ENCODE results near the gene USP15.

USP15 gene

DNA sequence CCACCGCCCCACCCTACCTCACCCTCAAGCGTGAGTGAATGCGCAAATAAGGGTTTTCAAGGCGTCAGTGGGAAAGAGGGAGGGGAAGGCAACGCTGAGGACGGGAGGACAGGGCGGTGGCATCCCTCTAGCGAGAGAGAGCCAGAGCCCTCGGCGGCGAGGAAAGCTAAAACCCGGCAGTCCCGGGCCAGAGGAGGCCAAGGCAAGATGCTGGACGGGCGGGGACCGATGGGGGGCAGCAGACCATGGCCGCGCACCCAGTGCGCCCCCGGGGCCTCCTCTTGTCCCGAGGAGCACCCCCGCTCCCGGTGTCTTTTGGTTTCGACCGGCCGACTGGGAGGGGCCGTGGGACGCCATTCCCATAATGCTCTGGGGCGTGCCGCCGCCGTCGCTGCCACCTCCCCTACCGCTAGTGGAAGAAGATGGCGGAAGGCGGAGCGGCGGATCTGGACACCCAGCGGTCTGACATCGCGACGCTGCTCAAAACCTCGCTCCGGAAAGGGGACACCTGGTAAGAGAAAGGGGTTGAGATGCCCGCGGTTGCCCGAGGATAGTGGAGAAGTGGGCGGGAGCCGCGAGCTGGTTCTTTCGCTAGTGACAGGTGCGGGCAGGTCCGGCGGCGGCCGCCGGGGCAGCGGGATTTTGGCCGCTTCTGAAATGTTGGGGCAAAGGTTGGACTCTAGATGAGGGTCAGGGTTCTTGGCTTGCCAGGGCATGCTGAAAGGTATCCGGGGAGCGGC, at the start of gene USP15:
Gene USP15 (plus strand): TSS at position 412 of the 740 bp plus-strand sequence. CDS start 11 bp downstream, at position 423.
- peak; percentile 96 for DNase-seq (ENCODE audit: extremely low read depth, low read depth)
- TF ChIP-seq, protein P1, sequence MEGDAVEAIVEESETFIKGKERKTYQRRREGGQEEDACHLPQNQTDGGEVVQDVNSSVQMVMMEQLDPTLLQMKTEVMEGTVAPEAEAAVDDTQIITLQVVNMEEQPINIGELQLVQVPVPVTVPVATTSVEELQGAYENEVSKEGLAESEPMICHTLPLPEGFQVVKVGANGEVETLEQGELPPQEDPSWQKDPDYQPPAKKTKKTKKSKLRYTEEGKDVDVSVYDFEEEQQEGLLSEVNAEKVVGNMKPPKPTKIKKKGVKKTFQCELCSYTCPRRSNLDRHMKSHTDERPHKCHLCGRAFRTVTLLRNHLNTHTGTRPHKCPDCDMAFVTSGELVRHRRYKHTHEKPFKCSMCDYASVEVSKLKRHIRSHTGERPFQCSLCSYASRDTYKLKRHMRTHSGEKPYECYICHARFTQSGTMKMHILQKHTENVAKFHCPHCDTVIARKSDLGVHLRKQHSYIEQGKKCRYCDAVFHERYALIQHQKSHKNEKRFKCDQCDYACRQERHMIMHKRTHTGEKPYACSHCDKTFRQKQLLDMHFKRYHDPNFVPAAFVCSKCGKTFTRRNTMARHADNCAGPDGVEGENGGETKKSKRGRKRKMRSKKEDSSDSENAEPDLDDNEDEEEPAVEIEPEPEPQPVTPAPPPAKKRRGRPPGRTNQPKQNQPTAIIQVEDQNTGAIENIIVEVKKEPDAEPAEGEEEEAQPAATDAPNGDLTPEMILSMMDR (IDR thresholded peaks at IDR 0.05; ENCODE audit: low read depth, low read length): peak; percentile 70

DNA sequence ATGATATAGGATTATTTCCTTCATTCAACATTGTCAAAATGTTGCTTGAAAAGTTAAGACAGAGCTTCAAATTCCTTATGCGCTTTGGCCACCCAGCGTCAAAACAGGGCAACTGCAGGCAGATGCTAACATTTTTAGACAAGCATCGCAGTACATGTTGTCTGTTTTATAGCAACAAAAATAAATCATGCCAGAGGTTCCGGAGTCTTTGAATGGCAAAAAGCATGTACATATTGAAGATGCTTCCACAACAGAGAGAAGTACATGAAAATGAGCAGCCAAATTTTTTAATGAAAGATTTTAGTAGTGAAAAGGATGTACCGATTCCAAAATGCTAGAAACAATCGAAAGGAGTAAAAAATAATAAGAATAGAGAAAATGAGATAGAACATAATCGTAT, 49.8 kb upstream of the USP15 start:
- peak; percentile 18 for DNase-seq (ENCODE audit: extremely low read depth, low read depth)
- TF ChIP-seq, protein P1 (IDR thresholded peaks at IDR 0.05; ENCODE audit: low read depth, low read length): peak; percentile 88

DNA sequence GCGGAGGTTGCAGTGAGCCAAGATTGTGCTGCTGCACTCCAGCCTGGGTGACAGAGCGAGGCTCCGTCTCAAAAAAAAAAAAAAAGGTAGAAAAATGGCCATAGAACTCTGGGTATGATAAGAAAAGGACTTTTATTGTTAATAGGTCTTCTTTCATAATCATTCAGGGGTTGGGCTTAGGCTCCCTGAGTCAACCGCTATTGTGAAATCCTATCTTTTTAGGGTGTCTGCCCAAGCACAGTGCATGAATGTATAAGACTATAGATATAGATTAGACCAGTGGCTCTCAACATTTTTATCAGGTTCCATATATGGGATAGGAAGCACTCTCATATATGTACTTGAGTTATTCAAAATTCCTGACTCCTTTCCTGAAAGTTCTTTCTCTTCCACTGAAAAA, 48.7 kb upstream of the USP15 start:
- TF ChIP-seq, protein P1 (IDR thresholded peaks at IDR 0.05; ENCODE audit: low read depth, low read length): no peak
- no peak for DNase-seq (ENCODE audit: extremely low read depth, low read depth)

DNA sequence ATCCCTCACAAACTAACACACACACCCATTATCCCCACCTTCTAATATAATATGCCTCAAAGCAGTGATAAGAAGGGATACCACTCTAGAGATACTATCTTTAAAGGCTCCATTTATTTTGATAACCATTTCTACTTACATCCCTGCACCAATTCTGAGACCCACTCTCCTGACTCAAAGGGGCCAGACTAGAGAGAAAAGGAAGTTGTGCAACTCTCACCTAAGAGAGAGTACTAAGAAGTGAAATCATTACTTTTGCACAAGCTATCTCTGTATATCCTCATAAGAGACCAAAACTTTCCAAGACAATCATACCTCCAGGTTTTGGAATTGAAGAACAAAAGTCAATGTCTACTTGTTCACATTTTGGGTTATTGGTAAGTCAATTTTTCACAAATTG, 45.4 kb upstream of the USP15 start:
- TF ChIP-seq, protein P1 (IDR thresholded peaks at IDR 0.05; ENCODE audit: low read depth, low read length): no peak
- DNase-seq (ENCODE audit: extremely low read depth, low read depth): no peak

DNA sequence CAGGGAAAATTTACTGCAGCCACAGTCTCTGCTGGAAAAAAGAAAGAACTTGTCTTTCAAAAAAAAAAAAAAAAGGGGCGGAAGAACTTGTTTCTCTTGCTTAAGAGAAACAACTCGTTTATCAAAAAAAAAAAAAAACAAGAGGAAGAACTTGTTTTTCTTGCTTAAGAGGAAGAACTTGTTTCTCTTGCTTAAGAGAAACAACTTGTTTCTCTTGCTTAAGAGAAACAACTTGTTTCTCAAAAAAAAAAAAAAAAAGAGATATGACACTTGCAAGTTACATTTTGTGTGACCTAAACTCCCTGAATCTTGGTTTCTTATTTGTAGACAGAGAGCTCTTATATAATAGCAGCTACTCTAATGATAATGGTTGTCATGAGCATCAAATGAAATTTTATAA, 44.7 kb upstream of the USP15 start:
- TF ChIP-seq, protein P1 (IDR thresholded peaks at IDR 0.05; ENCODE audit: low read depth, low read length): no peak
- no peak for DNase-seq (ENCODE audit: extremely low read depth, low read depth)

DNA sequence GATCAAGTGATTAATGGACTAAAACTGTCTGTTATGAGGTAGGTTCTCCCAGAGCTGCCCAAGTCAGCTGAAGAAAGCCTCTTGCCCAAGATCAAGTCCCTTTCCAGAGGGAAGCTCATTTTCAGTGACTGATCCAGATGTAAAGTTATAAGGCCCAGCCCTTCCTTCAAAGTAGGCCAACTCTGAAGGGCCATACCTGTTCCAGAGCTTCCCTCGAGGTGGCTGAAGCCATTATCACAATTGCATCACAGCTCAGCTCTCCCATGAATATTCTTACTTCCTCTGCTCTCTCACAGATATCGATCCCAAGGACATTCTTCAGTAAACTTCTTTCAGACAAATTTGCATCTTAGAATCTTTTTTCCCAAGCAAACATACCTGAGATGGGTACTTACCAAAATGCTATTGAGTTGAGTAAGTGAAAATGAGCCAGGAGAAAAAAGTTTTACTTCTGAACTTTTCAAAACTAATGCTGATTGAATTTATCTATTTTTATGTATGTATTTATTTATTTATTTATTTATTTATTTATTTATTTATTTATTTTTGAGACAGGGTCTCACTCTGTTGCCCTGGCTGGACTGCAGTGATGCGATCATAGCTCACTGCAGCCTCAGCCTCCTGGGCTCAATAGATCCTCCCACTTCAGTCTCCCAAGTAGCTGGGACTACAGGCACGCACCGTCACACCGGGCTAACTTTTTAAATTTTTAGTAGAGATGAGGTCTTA, 42.6 kb upstream of the USP15 start:
- TF ChIP-seq, protein P1 (IDR thresholded peaks at IDR 0.05; ENCODE audit: low read depth, low read length): no peak
- no peak for DNase-seq (ENCODE audit: extremely low read depth, low read depth)

DNA sequence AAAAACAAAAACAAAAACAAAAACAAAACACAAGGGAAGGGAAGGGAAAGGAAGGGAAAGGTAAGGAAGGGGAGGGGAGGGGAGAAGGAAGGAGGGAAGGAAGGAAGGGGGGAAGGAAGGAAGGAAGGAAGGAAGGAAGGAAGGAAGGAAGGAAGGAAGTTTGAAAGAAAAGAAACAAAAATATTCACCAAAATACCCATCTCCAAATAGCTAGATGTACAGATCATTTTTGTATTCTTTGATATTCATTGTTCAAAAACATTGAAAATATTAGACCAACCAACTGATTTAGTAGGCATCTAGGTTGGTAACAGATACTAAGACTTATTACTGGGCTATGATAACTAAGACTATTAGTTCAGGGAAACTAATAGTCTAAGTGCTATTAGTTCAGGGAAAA, 39.1 kb upstream of the USP15 start:
- DNase-seq (ENCODE audit: extremely low read depth, low read depth): no peak
- TF ChIP-seq, protein P1 (IDR thresholded peaks at IDR 0.05; ENCODE audit: low read depth, low read length): no peak
